Testis (tissue), 5 donors: ENCODE results near the gene IL18. TPM values are rescaled to one million over a fixed set of nuclear protein-coding genes. Genes with fewer than 3 reads are reported as not detected.

Experiments used
- DNase-seq: peaks from one replicate; pipeline ENCODE4 v3.0.0-alpha.2; 2019
- H3K27ac ChIP-seq, 2 donors: fragments of 200-600 bp; sonication (generic); one replicate each; pipeline ENCODE4 v1.5.1; 2019
- H3K27me3 ChIP-seq: fragments of 200-600 bp; sonication (generic); one replicate; pipeline ENCODE4 v1.5.1; 2019
- H3K36me3 ChIP-seq: fragments of 200-600 bp; sonication (generic); one replicate; pipeline ENCODE4 v1.5.1; 2017; ENCODE audit warnings: low read depth; ENCODE audit errors: missing control alignments
- H3K4me1 ChIP-seq: fragments of 200-600 bp; sonication (generic); one replicate; pipeline ENCODE4 v1.5.1; 2019
- H3K4me3 ChIP-seq, 2 donors: fragments of 200-600 bp; sonication (generic); one replicate each; pipeline ENCODE4 v1.5.1; 2017 to 2019
- H3K9me3 ChIP-seq: fragments of 200-600 bp; sonication (generic); one replicate; pipeline ENCODE4 v1.5.1; 2017
- POLR2A ChIP-seq: fragments of 450-650 bp; IDR thresholded peaks from one replicate; pipeline ENCODE4 v1.6.1; 2017; ENCODE audit warnings: antibody characterized with exemption, mild to moderate bottlenecking, moderate library complexity
- WGBS, 2 donors: methylation state at CpG; one replicate each; pipeline ENCODE4 v1.1.5; 2018; 5-methylcytosine and 5-hydroxymethylcytosine counted together
- intact Hi-C: fragments of 100-400 bp; cut with DNase I; formaldehyde crosslinking; loops from one replicate; pipeline ENCODE4 v1.15.1; 2023; ENCODE audit warnings: low total_unique reads
- long read RNA-seq, 2 donors: transcript quantifications; one replicate each; lab custom pipeline, GENCODE V29; 2026
- polyA plus RNA-seq: library from polyadenylated mRNA; stranded (reverse); fragments of 350-450 nt; fragmentation: Illumina TruSeq; extraction: RNeasy Lipid Tissue Mini Kit (QIAGEN cat#74804); gene quantifications from one replicate; pipeline ENCODE4 v1.2.3, GENCODE V29; 2014; ENCODE audit warnings: low read depth, low replicate concordance; ENCODE audit not compliant: insufficient read depth
- total RNA-seq, 2 donors: library from RNA; depleted of rRNA; stranded (reverse); fragments of >200 nt; gene quantifications; one replicate each; pipeline ENCODE4 v1.2.3, GENCODE V29; 2016
- TF ChIP-seq, protein P1 (sequence below), 3 experiments: fragments of 450-650 bp in 2 of 3; fragments of 200-600 bp in 1 of 3; sonication (generic) in 1 of 3; IDR thresholded peaks; one replicate each; pipeline ENCODE4 v1.5.1; 2016 to 2019; ENCODE audit warnings: antibody characterized with exemption in 3 of 3, mild to moderate bottlenecking in 2 of 3, moderate library complexity in 1 of 3

Gene IL18
- 1 to 10 TPM; 4.7 to 7.9 TPM for total RNA-seq
- polyA plus RNA-seq = 7.4 TPM
- long read RNA-seq, donor 1 = 0 reads
- long read RNA-seq, donor 2 = 0 reads

DNA sequence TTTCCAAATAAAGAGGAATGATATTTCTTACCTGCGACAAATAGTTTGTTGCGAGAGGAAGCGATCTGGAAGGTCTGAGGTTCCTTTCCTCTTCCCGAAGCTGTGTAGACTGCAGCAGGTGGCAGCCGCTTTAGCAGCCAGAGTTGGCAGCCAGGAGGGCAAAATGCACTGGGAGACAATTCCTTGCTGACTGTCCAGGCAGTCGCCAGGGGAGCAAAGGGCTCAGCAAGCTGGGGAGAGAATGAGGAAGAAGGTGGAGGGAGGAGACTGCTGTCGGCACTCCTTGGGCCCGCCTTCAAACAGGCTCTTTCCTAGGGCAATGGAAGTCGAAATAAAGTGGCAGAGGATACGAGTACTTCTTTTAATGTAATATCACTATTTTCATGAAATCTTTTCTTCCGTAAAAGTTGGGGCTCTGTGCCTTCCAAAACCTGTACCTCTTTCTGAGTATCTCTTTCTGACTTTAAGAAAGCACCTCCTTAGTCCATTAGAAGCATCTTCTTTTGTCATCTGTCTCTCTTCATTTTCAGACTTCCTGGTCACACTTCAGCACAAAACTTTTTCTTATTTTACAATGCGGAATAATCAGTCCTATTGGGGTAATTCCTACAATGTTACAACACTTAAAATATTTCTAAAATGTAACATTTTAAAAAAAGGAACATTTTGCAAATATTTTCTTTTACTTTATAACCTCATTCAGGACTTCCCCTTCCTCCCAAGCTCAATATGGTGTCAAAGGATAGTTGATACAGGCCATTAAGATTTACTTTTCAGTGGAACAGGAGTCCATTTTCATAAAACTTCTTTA lies at the start of gene IL18:
Gene IL18 (minus strand): TSS at position 220 of the 811 bp plus-strand sequence. CDS start 9,041 bp downstream, outside the sequence.
- no peak for TF ChIP-seq POLR2A
- TF ChIP-seq, protein P1, sequence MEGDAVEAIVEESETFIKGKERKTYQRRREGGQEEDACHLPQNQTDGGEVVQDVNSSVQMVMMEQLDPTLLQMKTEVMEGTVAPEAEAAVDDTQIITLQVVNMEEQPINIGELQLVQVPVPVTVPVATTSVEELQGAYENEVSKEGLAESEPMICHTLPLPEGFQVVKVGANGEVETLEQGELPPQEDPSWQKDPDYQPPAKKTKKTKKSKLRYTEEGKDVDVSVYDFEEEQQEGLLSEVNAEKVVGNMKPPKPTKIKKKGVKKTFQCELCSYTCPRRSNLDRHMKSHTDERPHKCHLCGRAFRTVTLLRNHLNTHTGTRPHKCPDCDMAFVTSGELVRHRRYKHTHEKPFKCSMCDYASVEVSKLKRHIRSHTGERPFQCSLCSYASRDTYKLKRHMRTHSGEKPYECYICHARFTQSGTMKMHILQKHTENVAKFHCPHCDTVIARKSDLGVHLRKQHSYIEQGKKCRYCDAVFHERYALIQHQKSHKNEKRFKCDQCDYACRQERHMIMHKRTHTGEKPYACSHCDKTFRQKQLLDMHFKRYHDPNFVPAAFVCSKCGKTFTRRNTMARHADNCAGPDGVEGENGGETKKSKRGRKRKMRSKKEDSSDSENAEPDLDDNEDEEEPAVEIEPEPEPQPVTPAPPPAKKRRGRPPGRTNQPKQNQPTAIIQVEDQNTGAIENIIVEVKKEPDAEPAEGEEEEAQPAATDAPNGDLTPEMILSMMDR (IDR thresholded peaks at IDR 0.05) = no peak
- DNase-seq = peak; percentile 27
- Histone ChIP-seq H3K4me1 (no peaks in the 10 kb centered on the region), H3K36me3 (no peaks in the 10 kb centered on the region), H3K4me3 (no peak within 1 kb of the TSS), H3K27ac (no peak within 1 kb of the TSS), H3K9me3 (no peaks in the 10 kb centered on the region), H3K27me3 (no peaks in the 10 kb centered on the region)
- WGBS, 2 donors = 67 to 71% methylated on average over 12 of the region's 12 CpGs
- intact Hi-C loops = no loop called here

DNA sequence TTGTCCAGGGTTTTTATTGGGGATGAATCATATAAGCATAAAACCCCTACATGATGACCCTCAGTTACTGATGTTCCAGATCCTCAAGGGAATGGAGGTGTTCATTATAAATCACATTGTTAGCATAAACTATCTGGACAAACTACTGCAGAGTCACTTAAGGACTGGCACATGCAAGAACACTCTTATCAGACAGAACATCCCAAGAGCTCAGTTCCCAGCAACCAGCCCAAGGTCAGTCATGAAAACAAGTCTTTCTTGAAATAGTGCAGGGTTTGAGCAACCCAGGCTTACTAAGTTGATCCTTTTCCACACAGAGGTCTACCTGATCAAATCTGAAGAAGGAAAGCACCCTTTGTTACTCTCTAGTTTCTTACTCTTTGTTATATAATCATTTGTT lies 48.8 kb upstream of the IL18 start:
- Histone ChIP-seq H3K9me3 (no peaks in the 10 kb centered on the region), H3K4me1 (no peaks in the 10 kb centered on the region), H3K36me3 (no peaks in the 10 kb centered on the region), H3K27me3 (no peaks in the 10 kb centered on the region), H3K27ac (no peak overlapping the region), H3K4me3 (no peak overlapping the region)
- TF ChIP-seq POLR2A = no peak
- TF ChIP-seq, protein P1 (IDR thresholded peaks at IDR 0.05) = no peak
- peak; percentile 43 for DNase-seq
- intact Hi-C loops = no loop called here

GRCh38 chr11:112212290-112212689 lies 48.4 kb upstream of the IL18 start:
- intact Hi-C loops = no loop called here
- no peaks in the 10 kb centered on the region for H3K4me1 ChIP-seq
- no peak for TF ChIP-seq POLR2A
- TF ChIP-seq, protein P1 (IDR thresholded peaks at IDR 0.05) = no peak

GRCh38 chr11:112211536-112211935 lies 47.6 kb upstream of the IL18 start:
- no peak for TF ChIP-seq POLR2A
- TF ChIP-seq, protein P1 (IDR thresholded peaks at IDR 0.05) = no peak
- no peak overlapping the region for H3K4me3 ChIP-seq
- no peak for DNase-seq
- H3K9me3 ChIP-seq = no peaks in the 10 kb centered on the region
- H3K4me1 ChIP-seq = no peaks in the 10 kb centered on the region
- no peaks in the 10 kb centered on the region for H3K27me3 ChIP-seq
- WGBS, 2 donors = 69 to 76% methylated on average over 2 of the region's 2 CpGs
- H3K27ac ChIP-seq = no peak overlapping the region
- no peaks in the 10 kb centered on the region for H3K36me3 ChIP-seq
- intact Hi-C loops = no loop called here

More at GRCh38 chr11:112212290-112212689, 48.4 kb upstream of the IL18 start:
- WGBS, 2 donors = 83 to 98% methylated on average over 3 of the region's 3 CpGs
- no peak overlapping the region for H3K27ac ChIP-seq
- no peak for DNase-seq
- H3K36me3 ChIP-seq = no peaks in the 10 kb centered on the region
- H3K27me3 ChIP-seq = no peaks in the 10 kb centered on the region
- no peak overlapping the region for H3K4me3 ChIP-seq
- H3K9me3 ChIP-seq = no peaks in the 10 kb centered on the region
